ENCODE measurements around the gene FAAH. TPM values are rescaled to one million over a fixed set of nuclear protein-coding genes. Genes with fewer than 3 reads are reported as not detected.

FAAH gene
- total RNA-seq, 4 donors from 2014 or later, result 103 to 199 (median 152) TPM

GRCh38 chr1:46400421-46400820 is 6.3 kb downstream of the FAAH start:
- intact Hi-C loops (cut with DNase I), result no loop called here
- TF ChIP-seq POLR2A (IDR thresholded peaks at IDR 0.05) (no peak), CTCF (IDR thresholded peaks at IDR 0.05) (no peak)
- Histone ChIP-seq H3K36me3 (no peaks in the 10 kb centered on the region), H3K27ac (no peak overlapping the region), H3K4me1 (peaks cover 47 to 49% of the 10 kb centered on the region in 2 donors), H3K27me3 (no peaks in the 10 kb centered on the region), H3K4me3 (replicated peaks in 1 of 3) (no peak overlapping the region), H3K9me3 (no peaks in the 10 kb centered on the region)
- DNase-seq, result no peak
- WGBS, 2 donors, result 69 to 79% methylated on average over 4 of the region's 4 CpGs

- 49 to 52% methylated on average over 6 of the region's 6 CpGs for WGBS, 2 donors
- H3K36me3 ChIP-seq, result no peaks in the 10 kb centered on the region
- no peaks in the 10 kb centered on the region for H3K9me3 ChIP-seq
- peak overlapping the region in 1 of 3 donors; percentile 10 for H3K4me3 ChIP-seq (replicated peaks in 1 of 3)
- H3K4me1 ChIP-seq, result peaks cover 43 to 44% of the 10 kb centered on the region in 2 donors
- intact Hi-C loops (cut with DNase I), result no loop called here
- DNase-seq, result no peak
- TF ChIP-seq CTCF (IDR thresholded peaks at IDR 0.05) (no peak), POLR2A (IDR thresholded peaks at IDR 0.05) (no peak)
- no peaks in the 10 kb centered on the region for H3K27me3 ChIP-seq
- peak overlapping the region; percentile 74 to 87 (median 79) for H3K27ac ChIP-seq
These were observed 7.2 kb downstream of the FAAH start for GRCh38 chr1:46401154-46401913.

GRCh38 chr1:46401964-46402626 is 8.0 kb downstream of the FAAH start:
- TF ChIP-seq CTCF (IDR thresholded peaks at IDR 0.05) (no peak), POLR2A (IDR thresholded peaks at IDR 0.05) (peak in 1 of 2 donors; percentile 58)
- intact Hi-C loops (cut with DNase I), result no loop called here
- no peaks in the 10 kb centered on the region for H3K27me3 ChIP-seq
- H3K36me3 ChIP-seq, result no peaks in the 10 kb centered on the region
- peaks cover 36 to 40% of the 10 kb centered on the region in 2 donors for H3K4me1 ChIP-seq
- peak; percentile 97 for DNase-seq
- 11 to 22% methylated on average over 4 to 10 of the region's 10 CpGs for WGBS, 2 donors
- H3K9me3 ChIP-seq, result no peaks in the 10 kb centered on the region
- H3K4me3 ChIP-seq (replicated peaks in 1 of 3), result peak overlapping the region in 1 of 3 donors; percentile 10
- peak overlapping the region; percentile 74 to 87 (median 79) for H3K27ac ChIP-seq

- Histone ChIP-seq H3K4me3 (replicated peaks in 1 of 3) (no peak overlapping the region), H3K27me3 (no peaks in the 10 kb centered on the region), H3K36me3 (peaks cover 4 to 5% of the 10 kb centered on the region in 2 donors), H3K4me1 (peaks cover 32 to 37% of the 10 kb centered on the region in 2 donors), H3K9me3 (no peaks in the 10 kb centered on the region), H3K27ac (no peak overlapping the region)
- no peak for DNase-seq
- TF ChIP-seq POLR2A (IDR thresholded peaks at IDR 0.05), result no peak
- no peak for TF ChIP-seq CTCF (IDR thresholded peaks at IDR 0.05)
- WGBS, 2 donors, result 91 to 94% methylated on average over 5 of the region's 5 CpGs
- intact Hi-C loops (cut with DNase I), result no loop called here
These were observed 9.8 kb downstream of the FAAH start for GRCh38 chr1:46403916-46404315.
